GM21786 (cell line): ENCODE measurements around the gene CFB.

Experiments
- ATAC-seq: cut with Tn5 transposase; IDR thresholded peaks from one replicate; pipeline ENCODE4 v1.9.1; 2021; ENCODE audit not compliant: unreplicated experiment

The CFB gene

GRCh38 chr6:31948306-31948705 is 2.4 kb downstream of the CFB start:
- no peak for ATAC-seq

- ATAC-seq: no peak
Observed at GRCh38 chr6:31948753-31949413, 3.0 kb downstream of the CFB start.

- no peak for ATAC-seq
Observed at GRCh38 chr6:31949926-31950548, 4.1 kb downstream of the CFB start.

- ATAC-seq: no peak
Observed at GRCh38 chr6:31952140-31952805, 6.4 kb downstream of the CFB start.

GRCh38 chr6:31952890-31953289 is 7.0 kb downstream of the CFB start:
- no peak for ATAC-seq

DNA sequence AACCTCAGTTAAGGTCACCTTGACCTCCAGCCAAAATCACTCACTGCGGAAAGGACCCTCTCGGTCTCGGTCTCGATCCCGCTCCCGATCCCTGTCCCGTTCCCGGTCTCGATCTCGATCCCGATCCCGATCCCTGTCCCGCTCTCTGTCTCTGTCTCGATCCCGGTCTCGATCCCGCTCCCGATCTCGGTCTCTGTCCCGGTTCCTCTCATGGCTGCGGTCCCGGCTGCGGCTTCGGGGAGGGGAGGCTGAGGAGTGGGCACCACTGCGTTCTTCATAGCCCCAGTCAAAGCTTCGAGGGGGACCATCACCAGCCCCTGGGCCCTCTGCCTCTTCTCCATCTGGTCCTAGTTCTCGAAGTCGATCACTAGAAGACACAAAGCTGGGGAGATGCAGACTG is 8.6 kb downstream of the CFB start:
- ATAC-seq: no peak

DNA sequence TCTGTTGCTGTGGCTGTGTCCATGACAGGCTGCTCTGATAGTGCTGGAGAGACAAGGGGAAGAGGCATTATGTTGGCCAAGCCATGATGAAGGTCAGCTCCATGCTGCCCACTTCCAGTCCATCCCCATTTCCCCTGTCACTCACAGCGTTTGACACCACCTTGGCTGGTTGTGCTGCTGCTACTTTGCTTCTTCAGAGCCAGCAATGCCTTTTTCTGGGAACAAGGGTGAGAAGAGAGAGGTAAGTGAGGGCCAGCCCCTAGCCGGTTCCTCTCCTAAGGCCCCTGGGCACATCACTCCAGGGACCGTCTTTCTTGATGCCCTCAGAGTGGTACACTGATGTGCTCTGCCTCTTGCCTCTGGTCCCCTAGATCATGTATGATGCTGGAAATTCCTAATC is 10.9 kb downstream of the CFB start:
- ATAC-seq: no peak

DNA sequence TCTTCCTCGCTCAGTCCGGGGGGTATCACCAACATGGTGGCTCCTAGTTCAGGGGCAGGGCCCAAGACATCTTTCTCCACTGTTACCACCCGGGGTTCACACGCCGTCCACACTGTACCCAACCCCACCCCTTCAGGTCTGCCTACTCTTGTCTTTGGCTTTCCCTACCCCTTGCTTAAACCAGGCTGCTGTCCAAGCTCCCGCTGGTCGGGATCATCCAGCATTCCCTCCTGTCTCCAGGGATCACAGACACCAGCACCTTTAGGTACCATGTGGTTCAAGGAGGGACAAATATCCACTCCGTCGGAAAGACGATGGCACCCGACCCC is 12.5 kb downstream of the CFB start:
- no peak for ATAC-seq

DNA sequence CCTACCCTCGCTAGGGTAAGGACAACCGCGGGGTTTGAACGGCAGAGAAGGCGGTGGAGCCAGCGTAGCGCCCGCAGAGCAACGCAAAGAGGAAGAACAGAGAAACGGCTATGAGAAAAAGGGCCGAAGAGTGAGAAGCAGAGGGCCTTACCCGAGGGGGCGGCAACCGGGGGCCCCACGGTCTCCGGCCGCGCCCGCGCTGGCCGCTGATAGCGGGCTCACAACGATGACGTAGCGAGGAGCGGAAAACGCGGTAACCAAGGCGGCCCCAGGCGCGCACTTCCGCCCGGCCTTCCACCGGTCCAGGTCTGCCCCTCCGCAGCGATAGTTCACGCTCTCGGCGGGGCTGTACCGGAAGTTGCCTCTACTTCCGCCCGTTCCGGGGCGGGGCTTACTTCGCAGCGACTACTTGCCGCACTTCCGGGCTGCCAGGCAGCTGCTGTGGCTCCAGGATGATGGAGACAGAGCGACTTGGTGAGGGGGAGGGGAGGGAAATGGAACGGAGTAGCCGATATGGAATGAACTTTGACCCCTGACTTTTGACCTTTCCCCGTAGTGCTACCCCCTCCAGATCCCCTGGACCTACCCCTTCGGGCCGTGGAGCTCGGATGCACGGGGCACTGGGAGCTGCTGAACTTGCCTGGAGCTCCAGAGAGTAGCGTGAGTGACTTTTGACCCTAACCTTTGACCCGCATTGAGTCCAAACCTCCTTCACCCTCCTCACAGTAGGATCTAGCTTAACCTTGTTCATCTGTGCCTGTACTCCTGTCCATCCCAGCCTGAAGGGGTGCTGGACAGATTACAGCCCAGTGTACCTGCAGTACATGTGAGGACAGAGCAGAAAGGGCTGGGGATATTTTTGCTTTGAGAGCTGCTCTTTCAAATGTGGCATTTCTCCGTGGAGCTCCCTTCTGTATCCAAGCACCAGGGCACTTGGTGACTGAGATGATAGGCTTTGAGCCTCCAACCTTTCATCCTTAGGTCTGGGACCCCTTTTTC is 13.1 kb downstream of the CFB start, which contains the start of the genes NELFE and SKIC2:
Gene NELFE, minus strand, starts transcription at position 231 of the 999 bp plus-strand sequence. CDS start 525 bp downstream, outside the sequence.
Gene SKIC2, plus strand, starts transcription at position 435 of the 999 bp plus-strand sequence. Its CDS starts 18 bp downstream, at position 453.
- ATAC-seq: peak; percentile 98

- ATAC-seq: no peak
Observed at GRCh38 chr6:31961616-31962015, 15.7 kb downstream of the CFB start.

GRCh38 chr6:31963921-31964320 is 18.0 kb downstream of the CFB start:
- ATAC-seq: no peak

DNA sequence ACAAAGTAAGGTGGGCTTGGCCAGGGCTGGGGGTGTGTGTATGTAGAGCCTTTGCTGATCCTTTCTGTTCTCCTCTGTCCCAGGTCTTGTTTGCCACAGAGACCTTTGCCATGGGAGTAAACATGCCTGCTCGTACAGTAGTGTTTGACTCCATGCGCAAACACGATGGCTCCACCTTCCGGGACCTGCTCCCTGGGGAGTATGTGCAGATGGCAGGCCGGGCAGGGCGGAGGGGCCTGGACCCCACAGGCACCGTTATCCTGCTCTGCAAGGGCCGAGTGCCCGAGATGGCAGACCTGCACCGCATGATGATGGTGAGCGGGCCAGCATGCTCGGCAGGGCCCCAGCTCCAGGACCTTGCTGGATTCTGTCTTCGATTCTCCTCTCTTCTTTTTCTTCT is 19.8 kb downstream of the CFB start:
- ATAC-seq: no peak

DNA sequence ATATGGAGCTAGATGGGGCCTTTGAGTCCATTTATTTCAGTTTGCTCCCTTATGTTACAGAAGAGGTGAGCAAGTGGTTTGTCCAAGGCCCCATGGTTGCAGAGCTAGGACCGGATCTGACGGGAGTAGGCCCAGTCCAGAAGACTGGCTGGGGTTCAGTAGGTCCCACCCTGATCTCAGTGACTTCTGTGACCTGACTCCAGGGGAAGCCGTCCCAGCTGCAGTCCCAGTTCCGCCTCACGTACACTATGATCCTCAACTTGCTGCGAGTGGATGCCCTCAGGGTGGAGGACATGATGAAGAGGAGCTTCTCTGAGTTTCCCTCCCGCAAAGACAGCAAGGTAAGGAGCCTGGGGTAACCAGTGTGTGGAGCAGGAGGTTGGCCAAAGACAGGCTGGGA is 20.6 kb downstream of the CFB start:
- ATAC-seq: no peak

GRCh38 chr6:31966997-31967925 is 21.4 kb downstream of the CFB start:
- ATAC-seq: no peak

- ATAC-seq: no peak
Observed at GRCh38 chr6:31967926-31968320, 22.0 kb downstream of the CFB start.

GRCh38 chr6:31968326-31968725 is 22.4 kb downstream of the CFB start:
- ATAC-seq: no peak

DNA sequence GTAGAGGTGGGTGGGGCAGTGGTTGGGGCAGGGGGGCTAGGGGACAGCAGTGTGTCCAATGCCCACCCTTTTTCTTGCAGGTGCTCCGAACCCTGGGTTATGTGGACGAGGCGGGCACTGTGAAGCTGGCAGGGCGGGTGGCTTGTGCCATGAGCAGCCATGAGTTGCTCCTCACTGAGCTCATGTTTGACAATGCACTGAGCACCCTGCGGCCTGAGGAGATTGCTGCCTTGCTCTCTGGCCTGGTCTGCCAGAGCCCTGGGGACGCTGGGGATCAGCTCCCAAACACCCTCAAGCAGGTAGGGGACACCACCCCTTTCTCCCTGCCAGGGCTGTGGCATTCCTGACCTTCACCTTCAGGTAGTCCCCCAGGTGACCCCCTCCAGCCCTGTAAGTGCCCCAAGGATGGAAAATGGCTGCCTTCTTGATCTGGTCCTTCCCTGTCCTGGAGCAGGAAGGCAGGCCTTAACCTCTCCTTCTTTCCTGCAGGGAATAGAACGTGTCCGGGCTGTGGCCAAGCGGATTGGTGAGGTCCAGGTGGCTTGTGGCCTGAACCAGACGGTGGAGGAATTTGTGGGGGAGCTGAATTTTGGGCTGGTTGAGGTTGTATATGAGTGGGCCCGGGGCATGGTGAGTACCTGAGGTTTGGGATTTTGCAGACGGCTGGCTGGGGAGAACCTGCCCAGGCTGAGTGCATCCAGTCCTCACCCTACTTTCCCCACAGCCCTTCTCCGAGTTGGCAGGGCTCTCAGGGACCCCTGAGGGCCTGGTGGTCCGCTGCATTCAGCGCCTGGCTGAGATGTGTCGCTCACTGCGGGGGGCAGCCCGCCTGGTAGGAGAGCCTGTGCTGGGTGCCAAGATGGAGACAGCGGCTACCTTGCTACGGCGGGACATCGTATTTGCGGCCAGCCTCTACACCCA is 23.2 kb downstream of the CFB start:
- no peak for ATAC-seq

GRCh38 chr6:31969712-31970603 is 24.1 kb downstream of the CFB start:
- ATAC-seq: no peak
